Tibial artery (tissue), 4 donors: ENCODE data around the gene PHLDA1.

Source experiments
- DNase-seq, 2 donors: peaks; one replicate each; pipeline ENCODE4 v3.0.0-alpha.2; 2019
- H3K27ac ChIP-seq, 2 donors: fragments of 200-600 bp; sonication (generic) in 1 of 2; 1 replicate in 1 of 2; 2 replicates in 1 of 2; pipeline ENCODE4 v1.5.1; 2018 to 2019; ENCODE audit warnings: mild to moderate bottlenecking in 1 of 2
- H3K27me3 ChIP-seq, 2 donors: fragments of 200-600 bp; sonication (generic) in 1 of 2; one replicate each; pipeline versions ENCODE4 v1.5.1 to v1.6.0; 2016 to 2019
- H3K36me3 ChIP-seq, 3 donors: fragments of 200-600 bp; sonication (generic) in 2 of 3; one replicate each; pipeline ENCODE4 v1.5.1; 2016 to 2019; ENCODE audit warnings: mild to moderate bottlenecking in 2 of 3
- H3K4me1 ChIP-seq, 4 donors: fragments of 200-600 bp; sonication (generic) in 2 of 4; 1 replicate in 3 of 4; 2 replicates in 1 of 4; pipeline ENCODE4 v1.5.1; 2016 to 2019
- H3K4me3 ChIP-seq, 2 donors: fragments of 200-600 bp; sonication (generic) in 1 of 2; 1 replicate in 1 of 2; 2 replicates in 1 of 2; pipeline ENCODE4 v1.5.1; 2018 to 2019; ENCODE audit warnings: mild to moderate bottlenecking in 2 of 2
- H3K9me3 ChIP-seq, 3 donors: fragments of 200-600 bp; sonication (generic) in 1 of 3; one replicate each; pipeline ENCODE4 v1.5.1; 2016 to 2019
- intact Hi-C: fragments of 100-400 bp; cut with DNase I; formaldehyde crosslinking; loops from one replicate; pipeline ENCODE4 v1.15.0; 2023; ENCODE audit warnings: low total_unique reads
- TF ChIP-seq, protein P1 (sequence below), 2 experiments: fragments of 200-600 bp in 1 of 2; fragments of 450-650 bp in 1 of 2; IDR thresholded peaks; one replicate each; pipeline ENCODE4 v1.5.1; 2017 to 2019; ENCODE audit warnings: antibody characterized with exemption in 2 of 2, mild to moderate bottlenecking in 1 of 2, moderate library complexity in 1 of 2

PHLDA1 gene

DNA sequence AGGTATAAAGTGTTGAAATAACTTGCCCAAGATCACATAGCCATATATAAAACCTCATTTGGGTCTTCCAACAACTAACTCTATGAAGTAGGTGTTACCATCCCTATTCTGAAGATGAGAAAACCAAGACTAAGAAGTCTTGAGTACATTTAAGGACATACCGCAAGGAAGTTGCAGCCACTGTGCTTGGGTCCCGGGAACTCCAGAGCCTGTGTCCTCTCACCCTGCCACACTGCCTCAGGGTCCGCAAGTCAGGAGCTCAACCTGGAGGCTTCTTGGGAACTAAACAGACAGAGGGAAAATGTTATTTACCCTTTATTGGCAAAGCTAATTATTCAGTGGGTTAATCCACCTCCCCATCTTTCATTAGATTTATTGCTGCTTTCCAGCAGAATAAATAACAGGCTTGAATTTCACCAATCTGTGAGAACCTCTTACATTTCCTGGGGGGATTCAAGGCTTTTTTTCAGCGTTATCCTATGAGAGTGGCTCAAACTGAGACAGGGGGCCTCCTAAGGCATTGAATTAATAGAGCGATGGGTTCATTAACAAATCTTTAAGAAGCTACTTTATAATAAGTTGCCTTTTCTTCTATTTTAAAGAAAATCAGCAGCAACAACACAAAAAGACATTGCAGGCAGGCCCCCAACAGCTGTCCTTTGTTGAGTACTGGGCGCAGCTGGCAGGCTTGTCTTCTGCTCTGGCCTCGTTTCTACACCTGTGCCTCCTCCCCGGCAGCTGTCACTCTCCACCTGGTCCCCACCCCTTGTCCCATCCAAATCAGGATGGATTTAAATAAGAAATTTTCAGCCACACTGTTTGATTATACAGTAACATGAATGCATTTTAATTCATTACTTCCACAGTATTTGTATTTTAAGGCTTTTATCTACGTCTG is 25.3 kb downstream of the PHLDA1 start:
- no peaks in the 10 kb centered on the region for H3K36me3 ChIP-seq
- TF ChIP-seq, protein P1, sequence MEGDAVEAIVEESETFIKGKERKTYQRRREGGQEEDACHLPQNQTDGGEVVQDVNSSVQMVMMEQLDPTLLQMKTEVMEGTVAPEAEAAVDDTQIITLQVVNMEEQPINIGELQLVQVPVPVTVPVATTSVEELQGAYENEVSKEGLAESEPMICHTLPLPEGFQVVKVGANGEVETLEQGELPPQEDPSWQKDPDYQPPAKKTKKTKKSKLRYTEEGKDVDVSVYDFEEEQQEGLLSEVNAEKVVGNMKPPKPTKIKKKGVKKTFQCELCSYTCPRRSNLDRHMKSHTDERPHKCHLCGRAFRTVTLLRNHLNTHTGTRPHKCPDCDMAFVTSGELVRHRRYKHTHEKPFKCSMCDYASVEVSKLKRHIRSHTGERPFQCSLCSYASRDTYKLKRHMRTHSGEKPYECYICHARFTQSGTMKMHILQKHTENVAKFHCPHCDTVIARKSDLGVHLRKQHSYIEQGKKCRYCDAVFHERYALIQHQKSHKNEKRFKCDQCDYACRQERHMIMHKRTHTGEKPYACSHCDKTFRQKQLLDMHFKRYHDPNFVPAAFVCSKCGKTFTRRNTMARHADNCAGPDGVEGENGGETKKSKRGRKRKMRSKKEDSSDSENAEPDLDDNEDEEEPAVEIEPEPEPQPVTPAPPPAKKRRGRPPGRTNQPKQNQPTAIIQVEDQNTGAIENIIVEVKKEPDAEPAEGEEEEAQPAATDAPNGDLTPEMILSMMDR (IDR thresholded peaks at IDR 0.05) = no peak

DNA sequence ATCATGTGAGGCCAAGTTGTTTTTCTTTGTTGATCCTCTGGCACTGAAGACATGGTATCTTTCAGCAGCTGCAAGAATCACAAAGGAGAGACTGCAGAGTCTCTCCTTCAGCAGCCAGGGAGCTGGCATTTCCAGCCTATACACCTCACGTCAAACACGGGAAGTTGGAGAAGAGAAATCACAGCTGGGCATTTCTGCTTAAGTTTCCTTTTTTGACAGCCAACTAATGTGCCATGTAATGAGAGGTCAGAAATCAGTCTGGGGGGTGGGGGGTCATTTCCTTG is 28.3 kb downstream of the PHLDA1 start:
- no peaks in the 10 kb centered on the region for H3K9me3 ChIP-seq
- intact Hi-C loops = no loop called here
- no peak overlapping the region for H3K4me3 ChIP-seq
- H3K27me3 ChIP-seq = no peaks in the 10 kb centered on the region
- H3K27ac ChIP-seq = no peak overlapping the region
- no peaks in the 10 kb centered on the region for H3K4me1 ChIP-seq
- no peak for DNase-seq
- TF ChIP-seq, protein P1 (IDR thresholded peaks at IDR 0.05) = no peak
- H3K36me3 ChIP-seq = no peaks in the 10 kb centered on the region

More for the DNA sequence above, 25.3 kb downstream of the PHLDA1 start:
- intact Hi-C loops = no loop called here
- Histone ChIP-seq H3K4me3 (no peak overlapping the region), H3K27ac (no peak overlapping the region), H3K9me3 (no peaks in the 10 kb centered on the region), H3K4me1 (no peaks in the 10 kb centered on the region), H3K27me3 (no peaks in the 10 kb centered on the region)
- DNase-seq = no peak

DNA sequence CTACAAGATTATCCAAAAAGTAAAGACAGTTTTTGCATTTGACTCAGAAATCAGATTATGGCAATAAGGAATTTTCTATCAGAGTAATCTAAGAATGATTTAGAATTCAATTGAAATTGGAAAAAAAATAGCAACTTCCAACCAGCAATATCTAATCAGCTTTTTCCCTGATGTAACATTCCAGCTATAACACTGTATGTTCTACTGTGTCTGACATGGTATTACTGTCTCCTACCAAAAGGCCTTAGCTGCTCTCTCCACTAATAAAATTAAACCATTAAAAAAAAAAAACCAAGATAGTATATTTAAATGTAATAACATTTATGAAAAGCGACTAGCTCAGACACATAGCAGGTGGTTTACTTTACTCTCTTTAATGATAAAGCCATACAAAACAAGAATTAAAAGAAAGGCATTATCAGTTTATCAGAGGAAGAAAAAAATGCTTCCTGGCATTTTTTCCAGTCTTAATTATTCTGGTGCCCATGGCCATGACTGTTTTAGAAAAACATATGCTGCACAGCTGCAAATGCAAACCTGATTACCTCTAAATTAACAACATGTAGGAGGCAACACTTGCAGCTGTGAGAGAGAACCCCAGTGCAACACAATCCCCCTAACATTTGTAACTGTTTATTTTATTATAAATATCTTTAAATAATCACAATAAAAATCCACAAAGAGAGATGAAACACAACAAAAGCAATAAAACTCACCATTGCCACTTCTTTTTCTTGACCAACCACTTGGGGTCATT is 28.8 kb downstream of the PHLDA1 start:
- no peak overlapping the region for H3K27ac ChIP-seq
- TF ChIP-seq, protein P1 (IDR thresholded peaks at IDR 0.05) = no peak
- DNase-seq = no peak
- H3K27me3 ChIP-seq = no peaks in the 10 kb centered on the region
- no peaks in the 10 kb centered on the region for H3K4me1 ChIP-seq
- no peaks in the 10 kb centered on the region for H3K9me3 ChIP-seq
- H3K4me3 ChIP-seq = no peak overlapping the region
- intact Hi-C loops = no loop called here
- H3K36me3 ChIP-seq = no peaks in the 10 kb centered on the region

DNA sequence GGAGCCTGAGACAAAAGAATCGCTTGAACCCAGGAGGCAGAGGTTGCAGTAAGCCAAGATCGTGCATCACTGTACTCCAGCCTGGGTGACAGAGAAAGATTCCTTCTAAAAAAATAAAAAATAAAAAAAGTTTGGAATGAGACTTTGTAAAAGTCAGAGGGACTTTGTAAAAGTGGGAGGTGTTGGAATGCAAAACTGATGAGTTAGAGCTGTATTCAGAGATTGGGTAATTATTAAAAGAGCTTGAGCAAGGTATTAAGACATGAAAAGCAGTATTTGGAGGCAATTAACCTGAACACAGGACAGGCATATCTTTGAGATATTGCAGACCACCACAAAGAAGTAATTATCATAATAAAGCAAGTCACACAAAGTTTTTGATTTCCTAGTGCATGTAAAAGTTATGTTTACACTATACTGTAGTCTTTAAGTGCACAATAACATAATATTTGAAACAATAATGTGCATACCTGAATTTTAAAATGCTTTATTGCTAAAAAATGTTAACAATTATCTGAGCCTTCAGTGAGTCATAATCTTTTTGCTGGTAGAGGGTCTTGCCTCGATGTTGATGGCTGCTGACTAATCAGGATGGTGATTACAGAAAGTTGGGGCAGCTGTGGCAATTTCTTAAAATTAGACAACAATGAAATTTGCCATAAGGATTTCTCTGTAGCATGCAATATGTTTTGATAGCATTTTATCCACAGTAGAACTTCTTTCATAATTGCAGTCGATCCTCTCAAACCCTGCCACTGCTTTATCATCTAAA is 33.1 kb downstream of the PHLDA1 start:
- Histone ChIP-seq H3K27me3 (no peaks in the 10 kb centered on the region), H3K4me3 (no peak overlapping the region), H3K4me1 (peaks cover 0 to 9% (median 0%) of the 10 kb centered on the region in 4 donors), H3K27ac (no peak overlapping the region), H3K9me3 (no peaks in the 10 kb centered on the region), H3K36me3 (no peaks in the 10 kb centered on the region)
- TF ChIP-seq, protein P1 (IDR thresholded peaks at IDR 0.05) = no peak
- no peak for DNase-seq
- intact Hi-C loops = no loop called here

DNA sequence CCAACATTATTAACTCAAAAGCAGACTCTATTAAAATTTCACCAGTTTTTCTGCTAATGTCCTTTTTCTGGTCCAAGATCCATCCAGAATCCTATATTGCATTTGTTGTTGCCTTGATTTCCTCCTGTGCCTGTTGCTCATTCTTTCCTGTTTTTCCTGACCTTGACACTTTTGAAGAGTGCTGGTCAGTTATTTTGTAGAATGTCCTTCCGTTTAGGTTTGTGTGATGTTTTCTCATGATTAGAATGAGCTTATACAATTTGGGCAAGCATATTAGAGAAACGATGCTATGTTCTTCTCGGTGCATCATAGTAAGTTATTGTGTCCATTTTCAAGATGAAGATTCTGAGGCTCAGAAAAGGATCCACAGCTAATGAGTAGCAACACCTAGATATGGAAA is 33.9 kb downstream of the PHLDA1 start:
- Histone ChIP-seq H3K4me1 (peaks cover 0 to 9% (median 0%) of the 10 kb centered on the region in 4 donors), H3K27ac (no peak overlapping the region), H3K27me3 (no peaks in the 10 kb centered on the region), H3K9me3 (no peaks in the 10 kb centered on the region), H3K36me3 (no peaks in the 10 kb centered on the region), H3K4me3 (no peak overlapping the region)
- DNase-seq = no peak
- intact Hi-C loops = no loop called here
- TF ChIP-seq, protein P1 (IDR thresholded peaks at IDR 0.05) = no peak
